K562 (cell line): ENCODE measurements around the gene USP20. TPM values are rescaled to one million over a fixed set of nuclear protein-coding genes. Genes with fewer than 3 reads are reported as not detected.

ENCODE experiments used
- ATAC-seq: fragments of 200-7000 bp; cut with Tn5 transposase; 3 replicates; pipeline ENCODE4 v1.9.1; 2020; ENCODE audit warnings: moderate library complexity
- BruUV-seq: library from RNA; stranded (reverse); fragments of 400-500 nt; replicated peaks from 2 replicates; lab custom pipeline; 2021; lab: Mats Ljungman, UMichigan
- CTCF ChIA-PET: fragments of 300-600 bp; formaldehyde crosslinking; extraction: SDS; loops from one replicate; lab custom pipeline; 2021; ENCODE audit warnings: low intra/inter-chr PET ratio; lab: Yijun Ruan, JAX
- POLR2A ChIA-PET: fragments of 300-600, 350-650 bp; sonication (Branson Sonifier 250); formaldehyde crosslinking; extraction: SDS; loops from one replicate; lab custom pipeline; 2021; ENCODE audit warnings: antibody characterized with exemption, inconsistent platforms; lab: Yijun Ruan, JAX
- DNase-seq, 4 experiments: peaks; one replicate each; pipeline versions ENCODE4 v3.0.0 to v3.0.0-alpha.2; 2011 to 2018; ENCODE audit warnings: low spot score in 3 of 4, mixed read lengths in 3 of 4; ENCODE audit errors: extremely low read depth in 1 of 4
- FAIRE-seq: peaks from 2 replicates; lab custom pipeline; 2011; peaks lifted over from hg19 to GRCh38; lab: Jason Lieb, UNC
- H2AFZ ChIP-seq: 2 replicates; pipeline ENCODE4 v1.6.0; 2011; ENCODE audit warnings: low read depth, low read length, control low read depth, inconsistent platforms
- H3K27ac ChIP-seq: fragments of 200-600 bp; 3 replicates; pipeline ENCODE4 v1.8.0; 2011; ENCODE audit warnings: low read depth, mild to moderate bottlenecking, control low read depth, inconsistent platforms, low read length, moderate library complexity, mixed read lengths; ENCODE audit errors: extremely low read depth
- H3K27me3 ChIP-seq, 2 experiments: fragments of 300-600 bp in 1 of 2; 2 replicates in 1 of 2; 3 replicates in 1 of 2; pipeline versions ENCODE4 v1.6.0 to v1.8.0; 2011; ENCODE audit warnings: inconsistent platforms in 2 of 2, low read length in 2 of 2, mild to moderate bottlenecking in 1 of 2, mixed read lengths in 1 of 2, moderate library complexity in 1 of 2; ENCODE audit not compliant: control insufficient read depth in 2 of 2, insufficient read depth in 2 of 2
- H3K36me3 ChIP-seq: fragments of 300-600 bp; 3 replicates; pipeline ENCODE4 v1.8.0; 2011; ENCODE audit warnings: mild to moderate bottlenecking, low read length, inconsistent platforms; ENCODE audit not compliant: control insufficient read depth, insufficient read depth
- H3K4me1 ChIP-seq, 2 experiments: fragments of 200-600 bp in 1 of 2; replicated peaks in 1 of 2; 2 replicates in 1 of 2; 3 replicates in 1 of 2; pipeline versions ENCODE4 v1.5.1 to v1.8.0; 2011; ENCODE audit warnings: inconsistent platforms in 2 of 2, low read length in 2 of 2, mild to moderate bottlenecking in 1 of 2, mixed read lengths in 1 of 2, moderate library complexity in 1 of 2; ENCODE audit not compliant: control insufficient read depth in 2 of 2, insufficient read depth in 2 of 2
- H3K4me2 ChIP-seq: 2 replicates; pipeline ENCODE4 v1.6.1; 2011; ENCODE audit warnings: low read length, control low read depth, inconsistent platforms, mixed read lengths; ENCODE audit not compliant: insufficient read depth
- H3K4me3 ChIP-seq: fragments of 200-600 bp; sonication (generic), shearing (Covaris generic); 2 replicates; pipeline ENCODE4 v1.5.1; 2016; ENCODE audit warnings: control low read depth, inconsistent platforms
- H3K79me2 ChIP-seq: fragments of 200-600 bp; 3 replicates; pipeline ENCODE4 v1.8.0; 2011; ENCODE audit warnings: low read length, inconsistent platforms; ENCODE audit not compliant: control insufficient read depth, insufficient read depth
- H3K9ac ChIP-seq, 2 experiments: 2 replicates each; pipeline versions ENCODE4 v1.6.0 to v1.6.1; 2011; ENCODE audit warnings: low read depth in 2 of 2, low read length in 2 of 2, control low read depth in 1 of 2, inconsistent platforms in 1 of 2, mild to moderate bottlenecking in 1 of 2, mixed read lengths in 1 of 2; ENCODE audit not compliant: insufficient read depth in 1 of 2
- H3K9me1 ChIP-seq: one replicate; pipeline ENCODE4 v1.6.0; 2011; ENCODE audit warnings: inconsistent platforms, mild to moderate bottlenecking, low read length, moderate library complexity; ENCODE audit not compliant: control insufficient read depth, insufficient read depth
- H3K9me3 ChIP-seq: replicated peaks from 2 replicates; pipeline ENCODE4 v1.5.1; 2011; ENCODE audit warnings: low read depth, low read length, inconsistent platforms; ENCODE audit not compliant: control insufficient read depth, insufficient read depth
- H4K20me1 ChIP-seq: replicated peaks from 2 replicates; pipeline ENCODE4 v1.6.1; 2011; ENCODE audit warnings: low read length, inconsistent platforms, mixed read lengths; ENCODE audit not compliant: control insufficient read depth, insufficient read depth
- ARID1B ChIP-seq: fragments of 450-650 bp; IDR thresholded peaks from 2 replicates; pipeline ENCODE4 v1.6.1; 2016; ENCODE audit warnings: antibody characterized with exemption, mild to moderate bottlenecking, inconsistent platforms
- ATF4 ChIP-seq: fragments of 450-650 bp; formaldehyde crosslinking; IDR thresholded peaks from 2 replicates; pipeline ENCODE4 v1.4.0; 2022; ENCODE audit warnings: mild to moderate bottlenecking, moderate library complexity
- WGBS: fragments of 100-300 bp; shearing (Covaris generic); methylation state at CpG from one replicate; pipeline ENCODE4 v1.1.6; 2016; ENCODE audit warnings: low coverage, mixed read lengths; ENCODE audit not compliant: insufficient coverage; ENCODE audit errors: missing lambda C conversion rate; 5-methylcytosine and 5-hydroxymethylcytosine counted together
- in situ Hi-C: fragments of 300-500 bp; cut with MboI; formaldehyde crosslinking; loops from 4 replicates; pipeline ENCODE4 v1.15.0; 2018; ENCODE audit warnings: inconsistent platforms, mixed read lengths
- intact Hi-C: fragments of 100-400 bp; cut with micrococcal nuclease; formaldehyde crosslinking; loops from 2 replicates; pipeline ENCODE4 v1.14.2; 2022
- polyA plus RNA-seq, 8 experiments: library from polyadenylated mRNA; depleted of rRNA in 4 of 8; stranded (reverse) in 5 of 8; unstranded in 3 of 8; fragments of >200 nt; fragmentation: Nextera tagmentation in 2 of 8; fragmentation: Illumina TruSeq in 1 of 8; extraction: Ambion mirVana in 2 of 8; extraction: Trizol in 1 of 8; gene quantifications; 2 replicates each; pipeline versions ENCODE4 v1.2.1 to v1.2.3, GENCODE V29; 2011 to 2014; ENCODE audit warnings: inconsistent platforms in 1 of 8, missing spikeins in 1 of 8
- total RNA-seq, 7 experiments: library from RNA; depleted of rRNA in 6 of 7; stranded (reverse); fragments of >200 nt in 6 of 7; fragmentation: Illumina TruSeq in 2 of 7; extraction: Trizol in 2 of 7; gene quantifications; 2 replicates each; pipeline versions ENCODE4 v1.2.1 to v1.2.3, GENCODE V29; 2011 to 2021; ENCODE audit warnings: low replicate concordance in 1 of 7

Gene USP20
- total and polyA plus RNA-seq, 9 of the 15 experiments (the other 6 are each of a cell fraction or from before 2014, with no cell fraction given), result 1.9 to 136 (median 49.1) TPM

GRCh38 chr9:129880654-129881546 lies 45.6 kb downstream of the USP20 start:
- WGBS, result 81% methylated on average over 26 of the region's 28 CpGs
- intact Hi-C loops, result loop anchor here (10.0 kb wide), 3 partner anchors 146 to 464 kb away; partner anchors contain the start of gene ASB6
- Histone ChIP-seq H3K79me2 (peaks cover 42% of the 10 kb centered on the region), H3K4me3 (no peak overlapping the region), H3K36me3 (peaks cover 42% of the 10 kb centered on the region), H3K4me2 (0 out of 2 replicates have a peak overlapping the region, but pooled peaks have one; percentile 1), H2AFZ (no peak overlapping the region), H3K4me1 (peaks cover 19 to 51% of the 10 kb centered on the region in 2 experiments), H3K27me3 (no peaks in the 10 kb centered on the region; a peak in 1 of 5 replicates), H3K9me3 (no peaks in the 10 kb centered on the region), H4K20me1 (no peaks in the 10 kb centered on the region), H3K9me1 (no peaks in the 10 kb centered on the region), H3K27ac (peak overlapping the region; percentile 91; the same call in 2 of the 3 replicates), H3K9ac (peak overlapping the region in 1 of 2 experiments; percentile 27; a peak in 1 of 4 replicates)
- BruUV-seq, result TSS peak; percentile 19
- CTCF ChIA-PET, result no interaction called here
- in situ Hi-C loops, result loop anchor here (10.0 kb wide), 1 partner anchor 1556 kb away; the partner anchor contains the start of genes COQ4 and TRUB2
- ATAC-seq (no peak), DNase-seq (peak in 1 of 4 experiments; percentile 62), FAIRE-seq (no peak)
- TF ChIP-seq ATF4 (CRISPR knock-in tag) (0 out of 2 replicates have a peak, but pooled peaks have one; percentile 9), ARID1B (no peak)
- POLR2A ChIA-PET, result interaction anchor here (0.6 to 1.3 kb wide), 4 partner anchors 42 to 934 kb away, joined by 3 to 4 read pairs (median 3); no protein-coding TSS in a partner anchor
